ENCODE data around the gene NSG2. TPM values are rescaled to one million over a fixed set of nuclear protein-coding genes. Genes with fewer than 3 reads are reported as not detected.

NSG2 gene
- total RNA-seq, 2 donors from 2014 or later, result not detected

GRCh38 chr5:174109698-174110260 lies 64.3 kb downstream of the NSG2 start:
- no peaks in the 10 kb centered on the region for H3K27me3 ChIP-seq (replicated peaks; ENCODE audit: insufficient read depth)
- TF ChIP-seq CTCF (IDR thresholded peaks at IDR 0.05), result no peak

GRCh38 chr5:174110310-174110709 lies 64.8 kb downstream of the NSG2 start:
- no peaks in the 10 kb centered on the region for H3K4me1 ChIP-seq (ENCODE audit: control insufficient read depth in 1 of 2, low read depth in 2 of 2)
- no peak for TF ChIP-seq CTCF (IDR thresholded peaks at IDR 0.05)
- H3K27ac ChIP-seq, result no peak overlapping the region
- H3K36me3 ChIP-seq, result no peaks in the 10 kb centered on the region
- ATAC-seq (ENCODE audit: insufficient number of reproducible peaks, low FRiP score, low read depth), result no peak
- no peak for DNase-seq (ENCODE audit: low spot score)
- H3K27me3 ChIP-seq (replicated peaks; ENCODE audit: insufficient read depth), result no peaks in the 10 kb centered on the region
- no peak overlapping the region for H3K4me3 ChIP-seq
- H3K9me3 ChIP-seq, result no peaks in the 10 kb centered on the region

More at GRCh38 chr5:174109698-174110260, 64.3 kb downstream of the NSG2 start:
- H3K27ac ChIP-seq, result no peak overlapping the region
- H3K9me3 ChIP-seq, result no peaks in the 10 kb centered on the region
- no peaks in the 10 kb centered on the region for H3K4me1 ChIP-seq (ENCODE audit: control insufficient read depth in 1 of 2, low read depth in 2 of 2)
- no peak for DNase-seq (ENCODE audit: low spot score)
- ATAC-seq (ENCODE audit: insufficient number of reproducible peaks, low FRiP score, low read depth), result no peak
- H3K36me3 ChIP-seq, result no peaks in the 10 kb centered on the region
- no peak overlapping the region for H3K4me3 ChIP-seq

- ATAC-seq (ENCODE audit: insufficient number of reproducible peaks, low FRiP score, low read depth) (no peak), DNase-seq (ENCODE audit: low spot score) (no peak)
- H3K9me3 ChIP-seq, result no peaks in the 10 kb centered on the region
- no peaks in the 10 kb centered on the region for H3K4me1 ChIP-seq (ENCODE audit: control insufficient read depth in 1 of 2, low read depth in 2 of 2)
- H3K27me3 ChIP-seq (replicated peaks; ENCODE audit: insufficient read depth), result no peaks in the 10 kb centered on the region
- H3K27ac ChIP-seq, result no peak overlapping the region
- TF ChIP-seq CTCF (IDR thresholded peaks at IDR 0.05), result no peak
- no peaks in the 10 kb centered on the region for H3K36me3 ChIP-seq
- no peak overlapping the region for H3K4me3 ChIP-seq
These were observed 65.9 kb downstream of the NSG2 start for GRCh38 chr5:174111287-174111973.

- H3K36me3 ChIP-seq, result no peaks in the 10 kb centered on the region
- no peaks in the 10 kb centered on the region for H3K27me3 ChIP-seq (replicated peaks; ENCODE audit: insufficient read depth)
- no peak for DNase-seq (ENCODE audit: low spot score)
- no peak overlapping the region for H3K4me3 ChIP-seq
- no peak for ATAC-seq (ENCODE audit: insufficient number of reproducible peaks, low FRiP score, low read depth)
- no peak for TF ChIP-seq CTCF (IDR thresholded peaks at IDR 0.05)
- no peak overlapping the region for H3K27ac ChIP-seq
- H3K9me3 ChIP-seq, result no peaks in the 10 kb centered on the region
- no peaks in the 10 kb centered on the region for H3K4me1 ChIP-seq (ENCODE audit: control insufficient read depth in 1 of 2, low read depth in 2 of 2)
These were observed 69.7 kb downstream of the NSG2 start for GRCh38 chr5:174115226-174115625.

- Histone ChIP-seq H3K36me3 (no peaks in the 10 kb centered on the region), H3K4me1 (ENCODE audit: control insufficient read depth in 1 of 2, low read depth in 2 of 2) (no peaks in the 10 kb centered on the region), H3K27me3 (replicated peaks; ENCODE audit: insufficient read depth) (no peaks in the 10 kb centered on the region), H3K27ac (no peak overlapping the region), H3K4me3 (no peak overlapping the region), H3K9me3 (no peaks in the 10 kb centered on the region)
- TF ChIP-seq CTCF (IDR thresholded peaks at IDR 0.05), result no peak
- ATAC-seq (ENCODE audit: insufficient number of reproducible peaks, low FRiP score, low read depth), result no peak
- DNase-seq (ENCODE audit: low spot score), result no peak
These were observed 73.4 kb downstream of the NSG2 start for GRCh38 chr5:174118823-174119467.

All from thoracic aorta (tissue), 2 donors.